H9 (cell line): Measurements from ENCODE around the gene KCNK5. TPM values are rescaled to one million over a fixed set of nuclear protein-coding genes. Genes with fewer than 3 reads are reported as not detected.

Experiments
- DNase-seq: peaks from one replicate; pipeline ENCODE4 v3.0.0-alpha.2; 2017
- H2AFZ ChIP-seq: one replicate; pipeline ENCODE4 v1.6.1; 2013; ENCODE audit warnings: mild to moderate bottlenecking, low read length, control low read depth, moderate library complexity
- H2AK5ac ChIP-seq: 2 replicates; pipeline ENCODE4 v1.6.1; 2013; ENCODE audit warnings: low read length, control low read depth, mixed read lengths; ENCODE audit not compliant: insufficient read length
- H2BK120ac ChIP-seq: one replicate; pipeline ENCODE4 v1.6.1; 2013; ENCODE audit warnings: low read depth, mild to moderate bottlenecking, low read length, control low read depth, inconsistent platforms; ENCODE audit not compliant: poor library complexity, severe bottlenecking
- H2BK12ac ChIP-seq: 2 replicates; pipeline ENCODE4 v1.6.1; 2013; ENCODE audit warnings: low read length, control low read depth, mixed read lengths, low read depth; ENCODE audit not compliant: insufficient read length
- H2BK15ac ChIP-seq: 2 replicates; pipeline ENCODE4 v1.6.1; 2013; ENCODE audit warnings: low read depth, low read length, control low read depth
- H2BK20ac ChIP-seq: one replicate; pipeline ENCODE4 v1.6.1; 2013; ENCODE audit warnings: low read depth, mild to moderate bottlenecking, low read length, control low read depth, inconsistent platforms; ENCODE audit not compliant: poor library complexity, severe bottlenecking
- H2BK5ac ChIP-seq: 2 replicates; pipeline ENCODE4 v1.6.1; 2013; ENCODE audit warnings: low read length, control low read depth, mixed read lengths; ENCODE audit not compliant: insufficient read length
- H3K14ac ChIP-seq: 2 replicates; pipeline ENCODE4 v1.6.1; 2013; ENCODE audit warnings: low read length, control low read depth; ENCODE audit not compliant: insufficient read depth
- H3K18ac ChIP-seq: 2 replicates; pipeline ENCODE4 v1.6.1; 2013; ENCODE audit warnings: low read depth, mild to moderate bottlenecking, mixed read lengths, low read length, control low read depth; ENCODE audit not compliant: insufficient read length
- H3K23ac ChIP-seq: 2 replicates; pipeline ENCODE4 v1.6.1; 2013; ENCODE audit warnings: low read length, control low read depth, mixed read lengths, low read depth; ENCODE audit not compliant: insufficient read length
- H3K23me2 ChIP-seq: 2 replicates; pipeline ENCODE4 v1.6.1; 2013; ENCODE audit warnings: low read depth, mild to moderate bottlenecking, mixed read lengths, low read length, control low read depth; ENCODE audit not compliant: insufficient read length, poor library complexity, severe bottlenecking
- H3K27ac ChIP-seq: 2 replicates; pipeline ENCODE4 v1.5.1; 2013; ENCODE audit warnings: low read length, control low read depth, mixed read lengths, low read depth; ENCODE audit not compliant: insufficient read length
- H3K27me3 ChIP-seq: 2 replicates; pipeline ENCODE4 v1.6.1; 2013; ENCODE audit warnings: low read length, control low read depth, inconsistent platforms; ENCODE audit not compliant: insufficient read depth
- H3K4ac ChIP-seq: 2 replicates; pipeline ENCODE4 v1.6.1; 2013; ENCODE audit warnings: low read depth, mild to moderate bottlenecking, control low read depth, inconsistent platforms, low read length, moderate library complexity
- H3K4me1 ChIP-seq: 2 replicates; pipeline ENCODE4 v1.6.1; 2013; ENCODE audit warnings: low read length, control low read depth, inconsistent platforms; ENCODE audit not compliant: insufficient read depth
- H3K4me2 ChIP-seq: 2 replicates; pipeline ENCODE4 v1.6.1; 2013; ENCODE audit warnings: low read length, control low read depth, mixed read lengths; ENCODE audit not compliant: insufficient read length, insufficient read depth
- H3K56ac ChIP-seq: 2 replicates; pipeline ENCODE4 v1.6.1; 2013; ENCODE audit warnings: low read depth, mild to moderate bottlenecking, mixed read lengths, low read length, control low read depth; ENCODE audit not compliant: insufficient read length
- H3K79me1 ChIP-seq: 2 replicates; pipeline ENCODE4 v1.6.1; 2013; ENCODE audit warnings: low read depth, mild to moderate bottlenecking, moderate library complexity, low read length, control low read depth, inconsistent platforms; ENCODE audit not compliant: insufficient read depth, poor library complexity, severe bottlenecking
- H3K79me2 ChIP-seq: 2 replicates; pipeline ENCODE4 v1.6.1; 2013; ENCODE audit warnings: low read length, control low read depth, inconsistent platforms; ENCODE audit not compliant: insufficient read depth
- H3K9ac ChIP-seq: 2 replicates; pipeline ENCODE4 v1.6.1; 2013; ENCODE audit warnings: low read length, control low read depth, mixed read lengths; ENCODE audit not compliant: insufficient read length; ENCODE audit errors: extremely low read depth
- H3K9me3 ChIP-seq: one replicate; pipeline ENCODE4 v1.6.1; 2013; ENCODE audit warnings: low read depth, low read length, inconsistent platforms; ENCODE audit not compliant: control insufficient read depth
- H3T11ph ChIP-seq: one replicate; pipeline ENCODE4 v1.6.1; 2013; ENCODE audit warnings: mild to moderate bottlenecking, low read length, control low read depth, inconsistent platforms
- H4K20me1 ChIP-seq: one replicate; pipeline ENCODE4 v1.6.1; 2013; ENCODE audit not compliant: control insufficient read depth, insufficient read length, insufficient read depth
- H4K5ac ChIP-seq: 2 replicates; pipeline ENCODE4 v1.6.1; 2013; ENCODE audit warnings: low read depth, mild to moderate bottlenecking, mixed read lengths, low read length, control low read depth; ENCODE audit not compliant: insufficient read length
- H4K8ac ChIP-seq: replicated peaks from 2 replicates; pipeline ENCODE4 v1.6.1; 2013; ENCODE audit warnings: low read length, control low read depth, mixed read lengths, low read depth; ENCODE audit not compliant: insufficient read length
- H4K91ac ChIP-seq: 2 replicates; pipeline ENCODE4 v1.6.1; 2013; ENCODE audit warnings: low read depth, mild to moderate bottlenecking, moderate library complexity, mixed read lengths, low read length, control low read depth; ENCODE audit not compliant: insufficient read length
- H3K27ac Mint-ChIP-seq, 3 experiments: 2 replicates in 2 of 3; 3 replicates in 1 of 3; pipeline ENCODE4 v1.8.0; 2020 to 2021; ENCODE audit warnings: mixed read lengths in 3 of 3, mild to moderate bottlenecking in 1 of 3, moderate library complexity in 1 of 3
- H3K27me3 Mint-ChIP-seq: 2 replicates; pipeline ENCODE4 v1.8.0; 2021; ENCODE audit warnings: low read depth, mild to moderate bottlenecking, moderate library complexity, mixed read lengths
- H3K36me3 Mint-ChIP-seq, 3 experiments: 2 replicates in 2 of 3; 3 replicates in 1 of 3; pipeline ENCODE4 v1.8.0; 2020 to 2021; ENCODE audit warnings: low read depth in 3 of 3, mixed read lengths in 3 of 3; ENCODE audit not compliant: insufficient read depth in 1 of 3
- H3K4me1 Mint-ChIP-seq, 2 experiments: 2 replicates each; pipeline ENCODE4 v1.8.0; 2020; ENCODE audit warnings: mixed read lengths in 2 of 2
- H3K4me3 Mint-ChIP-seq, 2 experiments: 2 replicates in 1 of 2; 3 replicates in 1 of 2; pipeline ENCODE4 v1.8.0; 2020 to 2021; ENCODE audit warnings: mild to moderate bottlenecking in 2 of 2, mixed read lengths in 2 of 2, moderate library complexity in 1 of 2
- H3K9me3 Mint-ChIP-seq, 2 experiments: 2 replicates in 1 of 2; 3 replicates in 1 of 2; pipeline ENCODE4 v1.8.0; 2020; ENCODE audit warnings: mild to moderate bottlenecking in 2 of 2, mixed read lengths in 2 of 2, moderate library complexity in 1 of 2
- WGBS: extraction: QIAGEN DNeasy Blood & Tissue Kit; methylation state at CpG from one replicate; pipeline ENCODE4 v1.1.7; 2013; ENCODE audit warnings: missing lambda C conversion rate, low lambda C conversion rate, mixed read lengths; ENCODE audit not compliant: insufficient read length; ENCODE audit errors: extremely low coverage; 5-methylcytosine and 5-hydroxymethylcytosine counted together
- total RNA-seq: library from RNA; stranded (reverse); gene quantifications from 2 replicates; pipeline ENCODE4 v1.2.1, GENCODE V29; 2021
- TF ChIP-seq, protein P1 (sequence below): fragments of 200-600 bp; sonication (generic); conservative IDR thresholded peaks from 3 replicates; pipeline ENCODE4 v1.8.0; 2021; ENCODE audit warnings: antibody characterized with exemption, mild to moderate bottlenecking

Gene KCNK5
- total RNA-seq, 1 experiment from 2014 or later, result 30.0 TPM

DNA sequence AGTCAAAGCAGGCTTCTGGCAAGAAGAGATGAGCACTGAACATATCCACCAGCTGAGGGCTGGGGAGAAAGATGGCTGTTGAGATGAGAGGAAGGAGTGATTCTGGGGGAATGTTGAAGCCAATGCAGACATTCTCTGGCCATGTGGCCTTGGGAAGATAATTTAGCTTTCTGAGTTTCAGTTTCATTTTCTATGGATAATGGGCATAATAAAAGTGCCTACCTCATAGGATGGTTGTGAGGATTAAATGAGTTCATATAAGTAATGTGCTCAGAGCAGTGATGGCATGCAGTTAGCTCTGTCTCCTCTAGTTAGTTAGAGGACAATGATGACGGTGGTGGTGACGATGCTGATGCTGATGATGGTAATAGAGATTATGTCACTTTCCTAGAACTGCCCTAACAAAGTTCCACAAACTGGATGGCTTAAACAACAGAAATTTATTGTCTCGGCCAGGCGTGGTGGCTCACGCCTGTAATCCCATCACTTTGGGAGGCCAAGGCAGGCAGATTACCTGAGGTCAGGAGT lies 18.5 kb upstream of the KCNK5 start:
- H2AK5ac ChIP-seq, result no peak overlapping the region
- WGBS, result no CpG with 5 or more reads among the region's 5 CpGs
- DNase-seq, result no peak
- no peaks in the 10 kb centered on the region for H3K79me2 ChIP-seq
- no peak overlapping the region for H2BK12ac ChIP-seq
- no peak overlapping the region for H4K91ac ChIP-seq
- H3T11ph ChIP-seq, result no peak overlapping the region
- no peak overlapping the region for H3K14ac ChIP-seq
- Mint-ChIP-seq H3K4me3 (no peak overlapping the region), H3K36me3 (no peaks in the 10 kb centered on the region), H3K4me1 (peaks cover 9% of the 10 kb centered on the region in 2 experiments), H3K9me3 (no peaks in the 10 kb centered on the region), H3K27ac (no peak overlapping the region; a peak in 1 of 7 replicates), H3K27me3 (no peaks in the 10 kb centered on the region)
- H3K4me2 ChIP-seq, result no peak overlapping the region
- no peak overlapping the region for H3K27ac ChIP-seq
- H2BK5ac ChIP-seq, result no peak overlapping the region
- H3K27me3 ChIP-seq, result no peaks in the 10 kb centered on the region
- H3K9me3 ChIP-seq, result no peaks in the 10 kb centered on the region
- H3K23ac ChIP-seq, result no peak overlapping the region
- H4K20me1 ChIP-seq, result no peaks in the 10 kb centered on the region
- H4K5ac ChIP-seq, result no peak overlapping the region
- H3K79me1 ChIP-seq, result no peaks in the 10 kb centered on the region
- TF ChIP-seq, protein P1, sequence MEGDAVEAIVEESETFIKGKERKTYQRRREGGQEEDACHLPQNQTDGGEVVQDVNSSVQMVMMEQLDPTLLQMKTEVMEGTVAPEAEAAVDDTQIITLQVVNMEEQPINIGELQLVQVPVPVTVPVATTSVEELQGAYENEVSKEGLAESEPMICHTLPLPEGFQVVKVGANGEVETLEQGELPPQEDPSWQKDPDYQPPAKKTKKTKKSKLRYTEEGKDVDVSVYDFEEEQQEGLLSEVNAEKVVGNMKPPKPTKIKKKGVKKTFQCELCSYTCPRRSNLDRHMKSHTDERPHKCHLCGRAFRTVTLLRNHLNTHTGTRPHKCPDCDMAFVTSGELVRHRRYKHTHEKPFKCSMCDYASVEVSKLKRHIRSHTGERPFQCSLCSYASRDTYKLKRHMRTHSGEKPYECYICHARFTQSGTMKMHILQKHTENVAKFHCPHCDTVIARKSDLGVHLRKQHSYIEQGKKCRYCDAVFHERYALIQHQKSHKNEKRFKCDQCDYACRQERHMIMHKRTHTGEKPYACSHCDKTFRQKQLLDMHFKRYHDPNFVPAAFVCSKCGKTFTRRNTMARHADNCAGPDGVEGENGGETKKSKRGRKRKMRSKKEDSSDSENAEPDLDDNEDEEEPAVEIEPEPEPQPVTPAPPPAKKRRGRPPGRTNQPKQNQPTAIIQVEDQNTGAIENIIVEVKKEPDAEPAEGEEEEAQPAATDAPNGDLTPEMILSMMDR, result no peak
- no peak overlapping the region for H2BK15ac ChIP-seq
- H2BK120ac ChIP-seq, result no peak overlapping the region
- no peak overlapping the region for H3K9ac ChIP-seq
- no peak overlapping the region for H3K18ac ChIP-seq
- no peak overlapping the region for H4K8ac ChIP-seq
- H3K4ac ChIP-seq, result no peak overlapping the region
- no peak overlapping the region for H2BK20ac ChIP-seq
- H3K56ac ChIP-seq, result no peak overlapping the region
- no peaks in the 10 kb centered on the region for H3K23me2 ChIP-seq
- no peak overlapping the region for H2AFZ ChIP-seq
- no peaks in the 10 kb centered on the region; the same call in 1 of the 2 replicates for H3K4me1 ChIP-seq
